Heart left ventricle (tissue), 16 donors: ENCODE measurements around the gene ODF2L. TPM values are rescaled to one million over a fixed set of nuclear protein-coding genes. Genes with fewer than 3 reads are reported as not detected.

ENCODE experiments used
- ATAC-seq, 4 donors: fragments of 200-7000 bp; cut with Tn5 transposase; one replicate each; pipeline ENCODE4 v1.9.1; 2020 to 2022; ENCODE audit warnings: moderate library complexity in 4 of 4, mild to moderate bottlenecking in 3 of 4, moderate number of reproducible peaks in 1 of 4
- DNase-seq, 5 donors: peaks; one replicate each; pipeline ENCODE4 v3.0.0-alpha.2; 2020
- H3K27ac ChIP-seq, 12 donors: fragments of 200-600 bp; sonication (generic) in 4 of 12; one replicate each; pipeline versions ENCODE4 v1.5.0 to v1.8.0; 2016 to 2022; ENCODE audit warnings: mild to moderate bottlenecking in 2 of 12
- H3K27me3 ChIP-seq, 9 donors: fragments of 200-600 bp; sonication (generic) in 2 of 9; one replicate each; pipeline versions ENCODE4 v1.5.1 to v1.8.0; 2016 to 2022; ENCODE audit warnings: mild to moderate bottlenecking in 3 of 9
- H3K36me3 ChIP-seq, 9 donors: fragments of 200-600 bp; sonication (generic) in 2 of 9; one replicate each; pipeline versions ENCODE4 v1.5.0 to v1.8.0; 2018 to 2022; ENCODE audit warnings: mild to moderate bottlenecking in 2 of 9
- H3K4me1 ChIP-seq, 12 donors: fragments of 200-600 bp; sonication (generic) in 4 of 12; one replicate each; pipeline versions ENCODE4 v1.5.0 to v1.8.0; 2016 to 2022; ENCODE audit warnings: mild to moderate bottlenecking in 3 of 12
- H3K4me3 ChIP-seq, 12 donors: fragments of 200-600 bp; sonication (generic) in 4 of 12; one replicate each; pipeline versions ENCODE4 v1.5.0 to v1.8.0; 2017 to 2022; ENCODE audit warnings: mild to moderate bottlenecking in 9 of 12, moderate library complexity in 4 of 12
- H3K9me3 ChIP-seq, 12 donors: fragments of 200-600 bp; sonication (generic) in 4 of 12; one replicate each; pipeline versions ENCODE4 v1.5.0 to v1.8.0; 2016 to 2022; ENCODE audit warnings: mild to moderate bottlenecking in 1 of 12
- POLR2A ChIP-seq, 2 donors: fragments of 450-650 bp; IDR thresholded peaks; one replicate each; pipeline ENCODE4 v1.6.1; 2017; ENCODE audit warnings: antibody characterized with exemption in 2 of 2, mild to moderate bottlenecking in 2 of 2, moderate library complexity in 2 of 2
- WGBS, 4 donors: extraction: QIAGEN DNeasy Blood & Tissue Kit in 2 of 4; methylation state at CpG; one replicate each; pipeline versions ENCODE4 v1.1.5 to v1.1.7; 2013 to 2018; 5-methylcytosine and 5-hydroxymethylcytosine counted together
- intact Hi-C, 10 donors: fragments of 100-400 bp; cut with DNase I; formaldehyde crosslinking; loops; one replicate each; pipeline versions ENCODE4 v1.11.1 to v1.14.2; 2022
- polyA plus RNA-seq, 2 donors: library from polyadenylated mRNA; stranded (reverse); fragments of 200-250 nt; gene quantifications; one replicate each; pipeline ENCODE4 v1.2.3, GENCODE V29; 2013
- total RNA-seq, 9 donors: library from RNA; depleted of rRNA in 2 of 9; stranded (reverse); fragments of >200 nt in 2 of 9; fragmentation: NEBNext Ultra II Directional in 3 of 9; extraction: Animal tissue kit (Norgen Biotek cat#: 25700) in 3 of 9; gene quantifications; one replicate each; pipeline versions ENCODE4 v1.1.0 to v1.2.4, GENCODE V29; 2016 to 2023
- TF ChIP-seq, protein P1 (sequence below), 12 donors: fragments of 200-600 bp; sonication (generic) in 4 of 12; IDR thresholded peaks; one replicate each; pipeline versions ENCODE4 v1.5.0 to v1.8.0; 2018 to 2022; ENCODE audit warnings: antibody characterized with exemption in 12 of 12, mild to moderate bottlenecking in 5 of 12
- donor health status: ischemic (EF 13 %, LVEDD 7.1; RV severe dilation, severe dysfunction).
- donor health status: healthy with polysubstance abuse.
- donor health status: DM: no; HTN: yes; CAD: no.
- donor health status: DM: no; HTN: no; CAD: no.
- donor health status: ischemic (EF 25% LVEDD 6.9; RV normal size, moderate dysfunction).
- donor health status: ischemic (EF 25% LVEDD 5.7; RV mildly dilated, moderate dysfunction).
- donor health status: healthy.
- donor health status: DM: yes; HTN: yes; CAD: no.
- donor health status: ischemic (EF 35%, LVEDD 5.7; RV mildly dilated, moderate dysfunction).
- donor health status: nonischemic (EF 11% LVEDD 7.7; RV severe dilation, severe dysfunction).
- donor health status: DM: yes; HTN: yes; CAD: no.
- donor health status: PGD.
- donor health status: ischemic (EF 29% LVEDD 5.4; RV normal size, mild dysfunction).
- donor health status: nonischemic (EF 23%, LVEDD 6.1; RV moderate dilation, normal function).

ODF2L gene
- total and polyA plus RNA-seq, 11 donors, result 6.2 to 23.7 (median 12.3) TPM

DNA sequence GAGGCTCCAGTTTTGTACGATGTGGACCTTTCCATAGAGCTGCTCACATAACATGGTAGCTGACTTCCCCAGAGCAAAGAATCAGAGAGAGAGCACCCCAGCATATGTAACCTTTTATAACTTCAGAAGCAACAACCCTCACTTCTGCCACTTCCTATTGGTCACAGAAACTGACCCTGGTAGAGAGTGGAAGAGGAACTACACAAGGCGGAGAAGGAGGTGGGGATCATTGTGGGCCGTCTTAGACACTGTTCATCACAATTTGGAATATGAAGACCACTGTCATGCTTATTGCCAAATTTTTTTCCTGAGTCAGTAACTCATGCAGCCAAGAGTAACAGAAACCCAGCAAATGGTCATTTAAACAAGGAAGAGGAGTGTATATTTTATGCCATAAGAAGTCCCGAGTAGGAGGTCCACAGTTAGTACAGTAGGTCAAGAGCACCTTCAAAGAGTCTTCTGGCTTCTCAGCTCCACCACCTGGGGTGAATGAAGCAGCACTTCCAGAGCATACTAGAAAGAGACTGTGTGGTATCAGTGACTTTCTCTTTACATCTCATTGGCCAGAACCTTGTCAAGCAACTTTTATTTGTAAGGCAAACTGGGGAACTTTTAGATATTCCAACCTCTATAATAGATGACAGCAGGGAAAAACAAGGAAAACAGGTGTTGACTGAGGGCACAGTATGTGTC, 71.8 kb downstream of the ODF2L start:
- ATAC-seq (no peak), DNase-seq (no peak)
- 71 to 84% (median 75%) methylated on average over 4 of the region's 4 CpGs for WGBS, 4 donors
- Histone ChIP-seq H3K4me1 (no peaks in the 10 kb centered on the region), H3K9me3 (no peaks in the 10 kb centered on the region), H3K27me3 (no peaks in the 10 kb centered on the region), H3K4me3 (no peak overlapping the region), H3K36me3 (no peaks in the 10 kb centered on the region), H3K27ac (no peak overlapping the region)
- intact Hi-C loops, result no loop called here
- TF ChIP-seq POLR2A (IDR thresholded peaks at IDR 0.05), result no peak
- TF ChIP-seq, protein P1, sequence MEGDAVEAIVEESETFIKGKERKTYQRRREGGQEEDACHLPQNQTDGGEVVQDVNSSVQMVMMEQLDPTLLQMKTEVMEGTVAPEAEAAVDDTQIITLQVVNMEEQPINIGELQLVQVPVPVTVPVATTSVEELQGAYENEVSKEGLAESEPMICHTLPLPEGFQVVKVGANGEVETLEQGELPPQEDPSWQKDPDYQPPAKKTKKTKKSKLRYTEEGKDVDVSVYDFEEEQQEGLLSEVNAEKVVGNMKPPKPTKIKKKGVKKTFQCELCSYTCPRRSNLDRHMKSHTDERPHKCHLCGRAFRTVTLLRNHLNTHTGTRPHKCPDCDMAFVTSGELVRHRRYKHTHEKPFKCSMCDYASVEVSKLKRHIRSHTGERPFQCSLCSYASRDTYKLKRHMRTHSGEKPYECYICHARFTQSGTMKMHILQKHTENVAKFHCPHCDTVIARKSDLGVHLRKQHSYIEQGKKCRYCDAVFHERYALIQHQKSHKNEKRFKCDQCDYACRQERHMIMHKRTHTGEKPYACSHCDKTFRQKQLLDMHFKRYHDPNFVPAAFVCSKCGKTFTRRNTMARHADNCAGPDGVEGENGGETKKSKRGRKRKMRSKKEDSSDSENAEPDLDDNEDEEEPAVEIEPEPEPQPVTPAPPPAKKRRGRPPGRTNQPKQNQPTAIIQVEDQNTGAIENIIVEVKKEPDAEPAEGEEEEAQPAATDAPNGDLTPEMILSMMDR (IDR thresholded peaks at IDR 0.05), result no peak

DNA sequence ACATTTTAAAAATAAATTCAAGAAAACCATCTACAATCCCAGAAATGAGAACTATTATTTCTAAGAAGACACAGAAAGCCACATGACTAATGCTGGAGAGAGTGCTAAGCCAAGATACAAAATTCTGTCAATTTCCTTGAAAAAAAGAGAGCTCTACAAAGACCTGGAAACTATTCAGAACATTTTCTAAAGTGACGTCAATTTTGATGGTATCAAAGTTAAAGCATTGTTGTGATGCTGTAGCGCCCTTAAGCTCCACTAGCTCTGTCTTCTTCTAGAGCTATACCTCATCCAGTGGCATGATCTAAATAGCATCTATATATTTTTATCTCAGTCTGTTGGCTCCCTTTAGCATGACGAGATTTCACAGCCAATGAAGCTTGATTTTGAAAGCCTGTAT, 73.9 kb downstream of the ODF2L start:
- no peaks in the 10 kb centered on the region for H3K36me3 ChIP-seq
- no peaks in the 10 kb centered on the region for H3K9me3 ChIP-seq
- no peak for DNase-seq
- H3K27me3 ChIP-seq, result no peaks in the 10 kb centered on the region
- WGBS, 4 donors, result 72 to 81% (median 79%) methylated on average over 3 of the region's 3 CpGs
- TF ChIP-seq, protein P1 (IDR thresholded peaks at IDR 0.05), result no peak
- no peak for TF ChIP-seq POLR2A (IDR thresholded peaks at IDR 0.05)
- no peaks in the 10 kb centered on the region for H3K4me1 ChIP-seq
- H3K27ac ChIP-seq, result no peak overlapping the region
- intact Hi-C loops, result no loop called here
- ATAC-seq, result no peak
- no peak overlapping the region for H3K4me3 ChIP-seq

DNA sequence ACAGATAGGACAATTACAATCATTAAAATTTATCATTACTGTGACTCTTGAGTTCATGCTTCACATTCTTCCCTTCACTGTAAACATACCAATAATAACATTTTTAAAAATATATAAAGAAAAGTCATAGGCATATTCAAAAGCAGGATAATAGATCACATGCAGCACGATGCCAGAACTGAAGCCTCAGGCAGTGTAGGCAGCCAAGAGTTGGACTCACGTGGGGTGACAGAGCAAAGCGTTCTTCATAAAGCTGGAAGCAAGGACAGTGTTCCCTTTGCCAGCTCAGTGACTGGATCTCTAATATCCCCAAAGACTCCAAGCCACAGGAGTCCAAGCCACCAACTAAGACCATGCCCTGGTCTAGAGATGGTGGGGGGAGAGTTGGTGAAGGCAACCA, 77.7 kb downstream of the ODF2L start:
- ATAC-seq, result no peak
- WGBS, 4 donors, result 68 to 81% (median 78%) methylated on average over 3 of the region's 3 CpGs
- H3K27ac ChIP-seq, result no peak overlapping the region

DNA sequence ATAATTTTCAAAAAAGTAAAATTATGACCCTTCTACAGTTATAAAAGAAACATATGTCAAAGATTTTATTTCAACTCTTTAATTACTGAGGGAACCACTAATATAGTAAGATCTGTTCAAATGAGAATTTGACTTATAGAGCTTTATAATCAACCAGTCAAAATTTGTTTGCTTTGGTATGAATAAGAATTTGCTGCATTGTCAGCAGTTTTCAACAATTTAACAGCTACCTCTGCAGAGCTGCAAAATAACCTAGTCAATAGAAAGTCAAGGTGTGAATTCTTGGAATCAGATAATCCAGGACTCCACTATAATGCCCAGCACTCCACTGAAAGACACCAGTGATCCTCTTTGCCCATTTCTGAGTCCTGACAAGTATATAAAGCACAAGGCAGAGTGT, 78.2 kb downstream of the ODF2L start:
- Histone ChIP-seq H3K27me3 (no peaks in the 10 kb centered on the region), H3K4me3 (no peak overlapping the region), H3K4me1 (no peaks in the 10 kb centered on the region), H3K36me3 (no peaks in the 10 kb centered on the region), H3K9me3 (no peaks in the 10 kb centered on the region), H3K27ac (no peak overlapping the region)
- intact Hi-C loops, result no loop called here
- TF ChIP-seq, protein P1 (IDR thresholded peaks at IDR 0.05), result no peak
- ATAC-seq, result no peak
- DNase-seq, result no peak

More for the DNA sequence above, 77.7 kb downstream of the ODF2L start:
- H3K9me3 ChIP-seq, result no peaks in the 10 kb centered on the region
- DNase-seq, result no peak
- no peaks in the 10 kb centered on the region for H3K27me3 ChIP-seq
- no peaks in the 10 kb centered on the region for H3K4me1 ChIP-seq
- H3K4me3 ChIP-seq, result no peak overlapping the region
- H3K36me3 ChIP-seq, result no peaks in the 10 kb centered on the region
- TF ChIP-seq POLR2A (IDR thresholded peaks at IDR 0.05), result no peak
- TF ChIP-seq, protein P1 (IDR thresholded peaks at IDR 0.05), result no peak
- intact Hi-C loops, result no loop called here
